Vagina (tissue), 2 donors: ENCODE data around the gene PRPF19.
A peak's percentile ranks its signal among the peaks of the same experiment; 100 is the strongest.

Source experiments
- POLR2A ChIP-seq, 2 donors: fragments of 450-650 bp; IDR thresholded peaks; one replicate each; pipeline ENCODE4 v1.6.1; 2017; ENCODE audit warnings: antibody characterized with exemption in 2 of 2, mild to moderate bottlenecking in 2 of 2, moderate library complexity in 2 of 2
- POLR2AphosphoS5 ChIP-seq, 2 donors: sonication (generic); formaldehyde crosslinking; IDR thresholded peaks; one replicate each; pipeline ENCODE4 v1.9.0; 2017; ENCODE audit warnings: antibody characterized with exemption in 2 of 2, mild to moderate bottlenecking in 2 of 2, low read depth in 1 of 2; ENCODE audit not compliant: insufficient read depth in 1 of 2
- TF ChIP-seq, protein P1 (sequence below), 3 experiments: fragments of 450-650 bp in 2 of 3; fragments of 200-600 bp in 1 of 3; sonication (generic) in 1 of 3; IDR thresholded peaks; one replicate each; pipeline ENCODE4 v1.5.1; 2017 to 2019; ENCODE audit warnings: antibody characterized with exemption in 3 of 3, mild to moderate bottlenecking in 2 of 3, moderate library complexity in 2 of 3

DNA sequence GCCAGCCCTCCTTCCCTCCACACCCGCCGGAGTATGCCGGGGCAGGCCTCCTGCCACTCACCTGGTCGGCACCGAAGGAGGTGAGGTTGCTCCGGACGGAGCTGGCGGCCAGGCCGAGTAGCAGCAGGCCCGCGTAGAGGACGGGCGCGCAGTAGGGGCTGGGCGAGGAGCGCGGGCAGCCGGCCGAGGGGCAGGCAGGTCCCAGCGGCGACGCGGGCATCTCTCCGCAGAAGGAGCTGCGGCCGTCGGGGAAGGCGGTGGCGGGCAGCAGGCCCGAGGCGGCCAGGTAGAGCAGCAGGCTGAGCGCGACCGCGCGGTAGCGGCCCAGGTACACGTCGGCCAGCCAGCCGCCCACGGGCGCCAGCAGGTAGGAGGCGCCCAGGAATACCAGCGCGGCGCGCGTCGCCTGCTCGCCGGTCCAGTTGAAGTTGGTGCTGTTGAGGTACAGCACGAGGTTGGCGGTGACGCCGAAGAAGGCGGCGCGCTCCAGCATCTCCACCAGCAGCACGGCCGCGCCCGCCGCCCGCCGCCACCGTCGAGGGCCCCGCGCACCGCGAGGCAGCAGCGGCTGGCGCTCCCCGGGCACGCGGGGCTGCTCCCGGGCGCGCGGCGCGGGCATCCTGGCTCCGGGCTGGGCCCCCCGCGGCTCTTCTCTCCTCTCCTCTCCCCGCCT is 44.7 kb upstream of the PRPF19 start:
- TF ChIP-seq, protein P1, sequence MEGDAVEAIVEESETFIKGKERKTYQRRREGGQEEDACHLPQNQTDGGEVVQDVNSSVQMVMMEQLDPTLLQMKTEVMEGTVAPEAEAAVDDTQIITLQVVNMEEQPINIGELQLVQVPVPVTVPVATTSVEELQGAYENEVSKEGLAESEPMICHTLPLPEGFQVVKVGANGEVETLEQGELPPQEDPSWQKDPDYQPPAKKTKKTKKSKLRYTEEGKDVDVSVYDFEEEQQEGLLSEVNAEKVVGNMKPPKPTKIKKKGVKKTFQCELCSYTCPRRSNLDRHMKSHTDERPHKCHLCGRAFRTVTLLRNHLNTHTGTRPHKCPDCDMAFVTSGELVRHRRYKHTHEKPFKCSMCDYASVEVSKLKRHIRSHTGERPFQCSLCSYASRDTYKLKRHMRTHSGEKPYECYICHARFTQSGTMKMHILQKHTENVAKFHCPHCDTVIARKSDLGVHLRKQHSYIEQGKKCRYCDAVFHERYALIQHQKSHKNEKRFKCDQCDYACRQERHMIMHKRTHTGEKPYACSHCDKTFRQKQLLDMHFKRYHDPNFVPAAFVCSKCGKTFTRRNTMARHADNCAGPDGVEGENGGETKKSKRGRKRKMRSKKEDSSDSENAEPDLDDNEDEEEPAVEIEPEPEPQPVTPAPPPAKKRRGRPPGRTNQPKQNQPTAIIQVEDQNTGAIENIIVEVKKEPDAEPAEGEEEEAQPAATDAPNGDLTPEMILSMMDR (IDR thresholded peaks at IDR 0.05): no peak
- TF ChIP-seq POLR2A (IDR thresholded peaks at IDR 0.05): no peak
- TF ChIP-seq POLR2AphosphoS5 (IDR thresholded peaks at IDR 0.05; ENCODE audit: insufficient read depth in 1 of 2, low read depth in 1 of 2): peak in 1 of 2 donors; percentile 10
